Amniotic epithelial cell (primary cell): ENCODE data around the gene CTU2.

Experiments
- DNase-seq: peaks from one replicate; pipeline ENCODE4 v3.0.0-alpha.2; 2010; ENCODE audit warnings: low read depth

The CTU2 gene

GRCh38 chr16:88761143-88761534, 54.8 kb downstream of the CTU2 start:
- DNase-seq, result no peak

DNA sequence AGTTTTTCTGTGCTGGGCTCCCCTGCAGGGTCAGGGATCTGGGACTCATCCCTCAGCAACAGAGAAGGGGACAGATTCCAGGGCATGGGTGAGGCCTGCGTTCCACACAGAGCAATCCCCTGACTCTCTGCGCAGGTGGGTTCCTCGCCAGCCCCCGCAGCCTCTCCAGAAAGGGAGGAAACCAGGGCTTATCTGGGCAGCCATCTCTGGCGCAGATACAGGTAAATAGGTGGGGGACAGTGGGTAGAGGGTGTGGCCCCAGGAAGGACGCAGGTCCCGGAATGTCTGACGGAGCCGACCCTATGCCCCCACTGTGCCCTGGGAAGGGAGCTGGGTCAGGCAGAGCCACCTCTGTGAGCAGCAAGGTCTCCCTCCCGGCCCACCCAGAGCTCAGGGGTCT, 55.5 kb downstream of the CTU2 start:
- DNase-seq, result no peak

GRCh38 chr16:88762258-88762870, 56.1 kb downstream of the CTU2 start:
- DNase-seq, result no peak

DNA sequence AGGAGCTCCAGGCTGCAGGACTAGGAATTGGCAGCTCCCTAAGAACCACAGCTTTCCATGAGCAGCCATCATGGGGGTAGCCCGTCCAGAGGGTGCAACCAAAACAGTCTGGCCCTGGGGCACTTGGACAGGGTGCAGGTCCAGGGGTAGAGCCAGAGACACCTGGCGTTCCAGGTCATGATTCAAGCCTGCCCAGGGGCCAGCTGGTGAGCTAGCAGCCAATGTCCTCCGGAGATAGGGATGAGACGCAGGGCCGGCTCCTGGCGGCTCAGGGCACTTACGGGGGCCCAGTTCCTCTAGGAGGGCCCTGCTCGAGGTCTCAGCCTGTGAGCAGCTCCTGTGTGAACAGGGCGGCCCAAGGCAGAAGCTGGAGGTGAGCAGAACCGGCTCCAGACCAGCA, 56.6 kb downstream of the CTU2 start:
- no peak for DNase-seq

DNA sequence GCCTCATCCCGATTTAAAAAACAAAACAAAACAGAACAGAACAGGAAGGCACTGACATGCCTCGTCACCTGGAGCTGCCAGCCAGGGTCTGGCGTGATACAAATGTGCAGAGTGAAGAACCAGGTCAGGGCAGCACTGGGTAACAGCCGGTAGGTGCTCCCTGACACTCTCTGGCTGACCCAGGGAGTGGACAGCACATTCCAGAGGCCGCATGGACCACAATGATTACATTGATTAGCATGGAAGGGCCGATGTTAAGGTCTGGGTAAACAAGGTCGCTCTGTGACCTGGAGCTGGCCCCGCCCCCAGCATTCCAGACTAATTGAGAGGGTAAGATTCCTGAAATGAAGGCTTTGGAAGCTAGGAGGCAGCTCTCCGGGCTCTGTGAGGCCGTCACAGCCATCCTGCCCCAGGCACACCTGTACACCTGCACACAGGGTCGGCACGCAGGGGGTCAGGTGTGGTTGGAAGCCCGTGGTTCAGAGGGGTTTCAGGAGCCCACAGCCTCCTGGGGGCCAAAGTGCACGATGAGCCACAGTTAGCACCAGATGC, 57.3 kb downstream of the CTU2 start:
- DNase-seq, result no peak

- DNase-seq, result no peak
These were observed 57.8 kb downstream of the CTU2 start for GRCh38 chr16:88764080-88764479.

GRCh38 chr16:88764913-88765349, 58.6 kb downstream of the CTU2 start:
- DNase-seq, result no peak
